Measurements from ENCODE around the gene MORC2. TPM values are rescaled to one million over a fixed set of nuclear protein-coding genes. Genes with fewer than 3 reads are reported as not detected.

Gene MORC2
- total RNA-seq, 2 donors from 2014 or later, result 34.9 to 36.3 TPM

DNA sequence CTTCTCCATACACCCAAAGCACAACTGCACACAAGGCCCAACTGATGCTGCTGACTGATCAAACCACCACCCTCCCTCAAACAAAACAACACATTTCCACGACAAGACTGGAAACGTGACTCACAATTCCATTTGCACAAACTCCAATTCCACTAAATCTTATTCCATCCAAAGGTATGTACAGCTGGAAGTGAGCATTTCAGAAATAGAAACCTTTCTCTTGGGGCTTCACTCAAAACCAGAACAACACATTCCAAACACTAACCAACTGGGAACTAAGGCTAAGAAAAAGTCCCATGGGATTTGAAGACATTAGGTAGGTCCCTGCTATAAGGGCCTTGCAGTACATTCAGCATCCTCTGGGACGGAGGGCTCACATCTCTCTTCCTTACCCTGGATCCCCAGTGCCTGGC is 19.6 kb downstream of the MORC2 start:
- Histone ChIP-seq H3K9me3 (ENCODE audit: control insufficient read depth, low read length) (no peaks in the 10 kb centered on the region), H3K36me3 (ENCODE audit: control insufficient read depth, insufficient read depth, low read length) (peaks cover 89% of the 10 kb centered on the region), H3K4me1 (ENCODE audit: control insufficient read depth, insufficient read depth, low read length) (peaks cover 17% of the 10 kb centered on the region), H3K27ac (ENCODE audit: low read depth, low read length) (no peak overlapping the region), H3K27me3 (ENCODE audit: control insufficient read depth, insufficient read depth, low read length, poor library complexity, severe bottlenecking) (no peaks in the 10 kb centered on the region), H3K9ac (ENCODE audit: extremely low read depth, low read length, poor library complexity, severe bottlenecking) (no peak overlapping the region), H3K4me3 (ENCODE audit: low read length) (no peak overlapping the region)
- Mint-ChIP-seq H3K27me3 (ENCODE audit: insufficient read depth) (no peaks in the 10 kb centered on the region), H3K36me3 (ENCODE audit: low read depth) (peaks cover 73% of the 10 kb centered on the region), H3K9me3 (no peaks in the 10 kb centered on the region), H3K4me1 (peaks cover 10% of the 10 kb centered on the region), H3K27ac (no peak overlapping the region), H3K4me3 (no peak overlapping the region)
- 90 to 100% methylated on average over 1 to 3 of the region's 3 CpGs for WGBS, 2 experiments (ENCODE audit: insufficient coverage in 1 of 2, insufficient read length in 1 of 2)
- peak; percentile 31 for TF ChIP-seq CTCF (conservative IDR thresholded peaks at IDR 0.05)
- DNase-seq, result no peak

DNA sequence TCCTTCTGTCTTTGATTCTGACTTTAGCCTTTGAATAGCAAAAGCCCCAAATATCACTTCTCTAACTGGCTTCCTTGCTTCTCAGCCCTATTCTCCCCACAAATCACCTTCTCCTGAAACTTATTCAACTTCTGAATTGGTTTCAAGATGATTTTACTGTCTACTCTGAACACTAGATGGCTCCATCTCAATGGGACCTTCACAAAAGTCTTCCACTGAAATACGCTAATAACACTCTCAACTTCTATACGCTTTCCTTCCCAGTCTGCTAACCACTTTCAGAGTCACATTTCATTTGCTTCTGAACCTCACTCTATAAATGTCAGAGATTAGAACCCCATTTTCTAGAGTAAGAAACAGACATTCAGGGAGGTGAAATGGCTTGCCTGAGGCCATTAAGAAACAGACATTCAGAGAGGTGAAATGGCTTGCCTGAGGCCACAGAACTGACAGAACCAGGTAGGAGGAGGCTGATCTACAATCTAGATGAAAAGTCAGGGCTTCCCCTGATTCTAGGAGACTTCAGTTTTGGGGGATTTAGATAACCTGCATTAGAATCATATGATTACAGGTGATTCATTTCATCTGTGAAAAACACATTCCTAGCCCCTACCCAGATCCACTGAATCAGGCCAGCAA is 20.6 kb downstream of the MORC2 start:
- H3K4me3 ChIP-seq (ENCODE audit: low read length), result no peak overlapping the region
- TF ChIP-seq CTCF (conservative IDR thresholded peaks at IDR 0.05), result peak; percentile 71
- DNase-seq, result no peak
- Mint-ChIP-seq H3K27ac (no peak overlapping the region), H3K27me3 (ENCODE audit: insufficient read depth) (no peaks in the 10 kb centered on the region), H3K4me1 (peaks cover 4% of the 10 kb centered on the region), H3K9me3 (no peaks in the 10 kb centered on the region), H3K36me3 (ENCODE audit: low read depth) (peaks cover 70% of the 10 kb centered on the region), H3K4me3 (no peak overlapping the region)
- WGBS, 2 experiments (ENCODE audit: insufficient coverage in 1 of 2, insufficient read length in 1 of 2), result 81 to 83% methylated on average over 2 of the region's 2 CpGs
- H3K27me3 ChIP-seq (ENCODE audit: control insufficient read depth, insufficient read depth, low read length, poor library complexity, severe bottlenecking), result no peaks in the 10 kb centered on the region
- peaks cover 7% of the 10 kb centered on the region for H3K4me1 ChIP-seq (ENCODE audit: control insufficient read depth, insufficient read depth, low read length)
- H3K36me3 ChIP-seq (ENCODE audit: control insufficient read depth, insufficient read depth, low read length), result peaks cover 93% of the 10 kb centered on the region
- peak overlapping the region; percentile 80 for H3K27ac ChIP-seq (ENCODE audit: low read depth, low read length)
- H3K9ac ChIP-seq (ENCODE audit: extremely low read depth, low read length, poor library complexity, severe bottlenecking), result no peak overlapping the region
- no peaks in the 10 kb centered on the region for H3K9me3 ChIP-seq (ENCODE audit: control insufficient read depth, low read length)

- H3K4me1 Mint-ChIP-seq, result peaks cover 4% of the 10 kb centered on the region
- Histone ChIP-seq H3K4me1 (ENCODE audit: control insufficient read depth, insufficient read depth, low read length) (peaks cover 7% of the 10 kb centered on the region), H3K9me3 (ENCODE audit: control insufficient read depth, low read length) (no peaks in the 10 kb centered on the region), H3K27me3 (ENCODE audit: control insufficient read depth, insufficient read depth, low read length, poor library complexity, severe bottlenecking) (no peaks in the 10 kb centered on the region), H3K36me3 (ENCODE audit: control insufficient read depth, insufficient read depth, low read length) (peaks cover 94% of the 10 kb centered on the region), H3K4me3 (ENCODE audit: low read length) (no peak overlapping the region), H3K9ac (ENCODE audit: extremely low read depth, low read length, poor library complexity, severe bottlenecking) (no peak overlapping the region), H3K27ac (ENCODE audit: low read depth, low read length) (peak overlapping the region; percentile 80)
- WGBS, 2 experiments (ENCODE audit: insufficient coverage in 1 of 2, insufficient read length in 1 of 2), result 61 to 82% methylated on average over 2 to 5 of the region's 5 CpGs
- H3K27ac Mint-ChIP-seq, result no peak overlapping the region
- TF ChIP-seq CTCF (conservative IDR thresholded peaks at IDR 0.05), result peak; percentile 68
- no peaks in the 10 kb centered on the region for H3K27me3 Mint-ChIP-seq (ENCODE audit: insufficient read depth)
- peaks cover 64% of the 10 kb centered on the region for H3K36me3 Mint-ChIP-seq (ENCODE audit: low read depth)
- H3K9me3 Mint-ChIP-seq, result no peaks in the 10 kb centered on the region
- H3K4me3 Mint-ChIP-seq, result no peak overlapping the region
- peak; percentile 76 for DNase-seq
Measured at GRCh38 chr22:30947173-30947815, 21.3 kb downstream of the MORC2 start.

All from endodermal cell (in vitro differentiated cells).